Measurements from ENCODE around the gene TSNAX.

Gene TSNAX

GRCh38 chr1:231519166-231519565, 9.3 kb upstream of the TSNAX start:
- DNase-seq = no peak

DNA sequence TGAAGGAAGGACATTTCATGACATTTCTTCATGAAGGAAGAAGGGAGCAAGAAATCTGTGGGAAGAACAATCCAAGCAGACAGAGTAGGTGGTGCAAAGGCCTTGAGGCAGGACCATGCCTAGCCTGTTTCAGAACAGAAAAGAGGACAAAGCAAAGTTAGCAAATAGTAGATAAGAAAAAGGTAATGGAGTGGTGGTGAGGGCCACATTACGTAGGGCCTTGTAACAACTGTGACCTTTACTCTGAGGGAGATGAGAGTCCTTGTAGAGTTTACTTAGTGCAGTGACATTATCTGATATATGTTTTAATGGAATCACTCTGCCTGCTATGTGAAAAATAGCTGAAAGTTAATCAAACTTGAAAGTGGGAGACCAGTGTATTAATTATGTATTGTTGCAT, 6.4 kb upstream of the TSNAX start:
- DNase-seq = no peak

DNA sequence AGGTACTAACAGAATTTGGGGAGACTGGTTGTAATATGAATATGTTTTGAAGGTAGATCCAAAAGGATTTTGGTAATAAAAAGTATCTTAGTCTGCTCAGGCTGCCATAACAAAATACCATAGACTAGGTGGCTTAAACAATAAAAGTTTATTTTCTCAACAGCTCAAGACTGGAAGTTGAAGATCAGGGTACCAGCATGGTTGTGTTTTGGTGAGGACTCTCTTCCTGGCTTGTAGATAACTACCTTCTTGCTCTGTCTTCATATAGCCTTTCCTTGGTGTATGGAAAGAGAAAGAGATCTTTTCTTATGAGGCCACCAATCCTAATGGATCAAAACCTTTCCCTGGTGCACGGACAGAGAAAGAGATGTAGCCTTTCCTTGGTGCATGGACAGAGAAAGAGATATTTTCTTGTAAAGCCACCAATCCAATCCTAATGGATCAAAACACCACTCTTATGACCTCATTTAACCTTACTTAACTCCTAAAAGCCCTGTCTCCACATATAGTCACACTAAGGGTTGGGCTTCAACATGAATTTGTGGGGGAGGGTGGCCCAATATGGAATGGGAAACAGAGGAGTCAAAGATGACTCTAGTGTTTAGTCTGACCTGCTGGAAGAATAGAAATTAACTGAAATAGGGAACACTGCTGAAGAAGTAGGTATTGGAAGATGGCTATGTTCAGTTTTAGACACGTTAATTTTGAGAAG, 5.4 kb upstream of the TSNAX start:
- DNase-seq = no peak

DNA sequence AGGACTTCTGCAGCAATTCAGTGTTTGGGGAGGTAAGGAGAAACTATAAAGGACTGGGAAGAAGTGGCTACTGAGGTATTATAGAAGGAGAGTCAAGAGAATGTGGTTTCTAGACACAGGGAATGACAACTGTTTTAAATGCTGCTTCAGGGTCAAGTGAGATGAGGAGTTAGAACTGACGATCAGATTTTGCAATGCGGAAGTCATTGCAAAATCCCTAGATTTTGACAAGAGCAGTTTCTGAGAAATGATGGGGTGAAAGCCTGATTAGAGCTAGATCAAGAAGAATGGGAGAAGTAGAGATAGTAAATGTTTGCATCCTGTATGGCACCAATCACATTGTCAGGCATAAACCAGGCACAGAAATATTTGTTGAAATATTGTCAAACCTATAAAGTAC, 4.7 kb upstream of the TSNAX start:
- DNase-seq = no peak

GRCh38 chr1:231526536-231526935, 1.9 kb upstream of the TSNAX start:
- no peak for DNase-seq

- DNase-seq = no peak
These were observed 790 bp upstream of the TSNAX start for GRCh38 chr1:231527586-231528171.

- DNase-seq = no peak
These were observed 4.8 kb downstream of the TSNAX start for GRCh38 chr1:231533240-231533639.

GRCh38 chr1:231534703-231535159, 6.3 kb downstream of the TSNAX start:
- DNase-seq = no peak

DNA sequence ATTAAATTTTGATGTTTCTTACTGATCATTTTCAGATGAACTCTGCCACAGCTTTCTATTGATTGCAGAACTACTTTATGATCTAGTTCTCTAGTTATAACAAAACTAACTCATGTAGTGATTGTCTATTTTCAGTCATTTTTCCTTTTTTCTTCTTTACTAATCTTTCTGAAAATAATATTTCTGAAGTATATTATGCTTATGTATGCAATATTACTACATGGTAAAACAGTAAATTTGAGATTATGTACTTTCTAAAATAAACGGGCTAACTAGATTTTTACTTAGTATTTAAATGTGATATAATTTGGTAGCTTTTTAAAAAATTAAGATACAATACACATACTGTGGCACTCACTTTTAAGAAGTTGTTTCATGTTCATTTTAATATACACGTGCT, 7.6 kb downstream of the TSNAX start:
- no peak for DNase-seq

GRCh38 chr1:231540847-231541246, 12.4 kb downstream of the TSNAX start:
- no peak for DNase-seq

- no peak for DNase-seq
These were observed 13.4 kb downstream of the TSNAX start for GRCh38 chr1:231541842-231542241.

GRCh38 chr1:231544943-231545592, 16.6 kb downstream of the TSNAX start:
- no peak for DNase-seq

GRCh38 chr1:231546693-231547092, 18.2 kb downstream of the TSNAX start:
- no peak for DNase-seq

- no peak for DNase-seq
These were observed 21.4 kb downstream of the TSNAX start for GRCh38 chr1:231549733-231550447.

DNA sequence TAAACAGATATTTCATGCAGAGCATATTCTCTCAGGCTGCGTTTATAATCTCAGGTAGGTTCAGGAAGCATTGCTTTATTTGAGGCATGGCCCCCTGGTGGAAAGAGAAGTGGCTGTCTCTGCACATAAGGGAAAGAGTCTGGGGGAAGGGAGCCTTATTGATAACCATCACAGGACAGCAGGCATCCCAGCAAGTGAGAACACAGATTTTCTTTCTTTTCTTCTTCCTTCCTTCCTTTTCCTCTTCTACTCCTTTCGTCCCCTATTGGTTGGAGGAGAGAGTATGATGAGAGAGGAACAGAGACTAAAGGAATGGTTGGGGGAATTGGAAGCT, 21.9 kb downstream of the TSNAX start:
- DNase-seq = no peak

DNA sequence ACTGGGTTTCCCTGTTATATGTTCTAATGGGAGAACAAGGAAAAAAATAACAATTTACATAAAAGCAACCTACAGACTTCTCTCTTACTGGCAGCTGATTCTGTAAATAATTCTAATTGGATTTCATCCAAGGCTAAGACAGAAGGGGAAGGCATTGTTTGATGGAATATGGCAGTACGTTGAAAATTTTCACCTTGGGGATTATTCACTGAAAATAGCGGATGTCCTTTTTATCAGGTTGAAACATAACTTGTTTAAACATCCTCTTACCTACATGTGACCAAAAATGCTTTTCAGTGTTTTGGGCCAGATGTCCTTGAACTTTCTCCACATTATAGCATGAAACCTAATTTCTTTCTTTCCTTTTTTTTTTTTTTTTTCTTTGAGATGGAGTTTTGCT, 24.9 kb downstream of the TSNAX start:
- no peak for DNase-seq

DNA sequence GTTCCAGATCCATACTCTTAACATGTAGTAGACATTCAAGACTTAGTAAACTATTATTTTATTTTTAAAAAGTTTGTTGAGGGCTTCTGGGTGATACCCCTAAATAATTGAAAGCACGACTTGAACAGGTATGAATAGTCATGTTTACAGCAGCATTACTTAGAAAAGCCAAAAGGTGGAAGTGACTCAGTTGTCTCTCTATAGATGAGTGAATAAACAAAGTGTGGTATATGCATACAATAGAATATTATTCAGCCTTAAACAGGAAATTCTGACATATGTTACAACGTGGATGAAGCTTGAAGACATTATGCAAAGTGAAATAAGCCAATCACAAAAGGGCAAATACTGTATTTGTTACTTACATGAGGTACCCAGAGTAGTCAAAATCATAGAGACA, 26.5 kb downstream of the TSNAX start:
- DNase-seq = no peak

- DNase-seq = no peak
These were observed 28.9 kb downstream of the TSNAX start for GRCh38 chr1:231557411-231557810.

- DNase-seq = no peak
These were observed 29.6 kb downstream of the TSNAX start for GRCh38 chr1:231557898-231558707.

GRCh38 chr1:231558708-231559185, 30.3 kb downstream of the TSNAX start:
- no peak for DNase-seq

DNA sequence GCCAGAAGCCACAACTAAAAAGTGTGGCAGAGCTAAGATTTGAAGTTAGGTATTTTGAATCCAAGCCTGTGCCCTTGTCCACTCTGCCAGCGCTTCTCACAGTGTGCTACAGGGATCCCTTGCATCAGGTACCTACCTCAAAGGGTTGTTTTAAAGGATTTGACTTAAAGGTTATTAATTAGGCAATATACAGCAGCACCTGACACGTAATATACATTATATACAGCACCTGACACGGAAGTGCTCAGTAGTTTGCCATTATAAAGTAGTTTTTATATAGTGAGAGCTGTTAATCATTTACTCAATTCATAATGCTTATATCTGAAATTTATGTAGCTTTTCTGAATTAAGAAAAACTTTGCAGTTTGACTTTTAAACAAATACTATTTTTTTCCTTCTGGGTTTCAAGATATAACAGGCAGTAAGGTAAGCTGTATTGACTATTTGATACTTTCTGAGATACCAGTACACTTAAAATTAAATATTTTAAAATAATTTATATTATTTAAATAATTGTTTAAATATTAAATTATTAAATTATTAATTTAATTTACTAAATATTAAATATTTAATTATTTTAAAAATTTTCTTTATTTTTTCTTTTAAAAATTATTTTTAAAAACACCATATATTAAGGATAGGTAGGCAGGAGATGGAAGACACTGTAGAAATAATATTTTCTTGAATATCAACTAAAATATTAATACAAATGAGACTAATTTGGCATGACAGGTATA, 33.3 kb downstream of the TSNAX start:
- no peak for DNase-seq

DNA sequence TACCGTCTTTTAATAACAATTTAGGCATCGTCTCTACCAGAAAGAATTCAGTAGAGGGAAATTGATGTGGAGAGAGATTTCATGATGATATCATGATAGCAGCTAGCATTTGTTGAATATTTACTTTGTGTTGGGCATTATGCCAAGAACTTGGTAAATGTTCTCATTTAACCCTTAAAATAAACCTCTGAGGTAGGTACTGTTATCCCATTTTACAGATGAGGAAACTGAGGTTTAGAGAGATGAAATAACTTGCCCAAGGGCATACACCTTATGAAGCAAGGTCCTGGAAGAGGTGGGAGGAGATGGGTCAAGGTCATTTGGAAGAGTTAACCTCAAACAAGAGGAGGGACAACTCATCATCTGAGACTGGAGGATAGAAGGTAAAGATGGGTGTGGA, 34.8 kb downstream of the TSNAX start:
- no peak for DNase-seq

Measured in stimulated activated CD4-positive, alpha-beta T cell treated with anti-CD3 and anti-CD28 coated beads, Interleukin-12 subunit alpha, Interleukin-12 subunit beta, amount 100 ng/mL, for 4 hours (primary cell).